Neural cell (in vitro differentiated cells): Measurements from ENCODE around the gene SPTLC2. TPM values are rescaled to one million over a fixed set of nuclear protein-coding genes. Genes with fewer than 3 reads are reported as not detected.
"Not testable (repeated sequence)": the region's sequence is repeated elsewhere in the genome, so short reads cannot be mapped to it uniquely, and the experiment has no call there.

Experiments
- H2AFZ ChIP-seq: fragments of 200-600, 300-800 bp; sonication (generic), shearing (Covaris generic); 2 replicates; pipeline ENCODE4 v1.6.0; 2014; ENCODE audit warnings: low read depth, mild to moderate bottlenecking, antibody characterized with exemption, low read length, moderate library complexity
- H3F3A ChIP-seq: fragments of 200-600 bp; shearing (Covaris generic); 2 replicates; pipeline ENCODE4 v1.6.1; 2016; ENCODE audit warnings: mild to moderate bottlenecking, moderate library complexity, mixed read lengths, antibody characterized with exemption, low read length; ENCODE audit not compliant: insufficient read depth, poor library complexity, severe bottlenecking
- H3K27ac ChIP-seq: fragments of 200-600, 300-800 bp; sonication (generic), shearing (Covaris generic); 2 replicates; pipeline ENCODE4 v1.5.1; 2014; ENCODE audit warnings: mild to moderate bottlenecking, low read length, moderate library complexity
- H3K27me3 ChIP-seq: fragments of 300-800, 200-600 bp; sonication (generic), shearing (Covaris generic); 2 replicates; pipeline ENCODE4 v1.6.0; 2014; ENCODE audit warnings: mild to moderate bottlenecking, low read depth, low read length, moderate library complexity; ENCODE audit not compliant: insufficient read depth
- H3K36me3 ChIP-seq: fragments of 300-800, 200-600 bp; sonication (generic), shearing (Covaris generic); 2 replicates; pipeline ENCODE4 v1.5.1; 2014; ENCODE audit warnings: mild to moderate bottlenecking, antibody characterized with exemption, low read length, moderate library complexity; ENCODE audit not compliant: insufficient read depth
- H3K4me2 ChIP-seq: fragments of 300-800, 200-600 bp; sonication (generic), shearing (Covaris generic); 2 replicates; pipeline ENCODE4 v1.6.0; 2014; ENCODE audit warnings: mild to moderate bottlenecking, low read length
- H3K4me3 ChIP-seq: fragments of 300-800, 200-600 bp; sonication (generic), shearing (Covaris generic); 2 replicates; pipeline ENCODE4 v1.5.1; 2014; ENCODE audit warnings: mild to moderate bottlenecking, low read length, moderate library complexity
- H3K79me2 ChIP-seq: fragments of 200-600 bp; shearing (Covaris generic); replicated peaks from 2 replicates; pipeline ENCODE4 v1.6.0; 2014; ENCODE audit warnings: mild to moderate bottlenecking, low read length, moderate library complexity; ENCODE audit not compliant: insufficient read depth
- H3K9ac ChIP-seq: fragments of 300-800, 200-600 bp; sonication (generic), shearing (Covaris generic); 2 replicates; pipeline ENCODE4 v1.6.1; 2016; ENCODE audit warnings: mild to moderate bottlenecking, low read length, mixed read lengths
- H3K9me2 ChIP-seq: fragments of 200-600 bp; shearing (Covaris generic); 2 replicates; pipeline ENCODE4 v1.6.1; 2016; ENCODE audit warnings: mild to moderate bottlenecking, low read length, mixed read lengths; ENCODE audit not compliant: insufficient read depth
- H3K9me3 ChIP-seq: fragments of 200-600, 300-800 bp; sonication (generic), shearing (Covaris generic); 2 replicates; pipeline ENCODE4 v1.6.1; 2016; ENCODE audit warnings: mild to moderate bottlenecking, mixed run types, low read length, moderate library complexity, mixed read lengths
- H4K20me1 ChIP-seq: fragments of 200-600 bp; shearing (Covaris generic); 2 replicates; pipeline ENCODE4 v1.6.1; 2016; ENCODE audit warnings: mild to moderate bottlenecking, mixed run types; ENCODE audit not compliant: insufficient read depth
- CTCF ChIP-seq: fragments of 450-650 bp; IDR thresholded peaks from 2 replicates; pipeline ENCODE4 v1.5.1; 2014; ENCODE audit warnings: antibody characterized with exemption, mild to moderate bottlenecking, moderate library complexity; ENCODE audit not compliant: poor library complexity, severe bottlenecking
- EP300 ChIP-seq: fragments of 450-650 bp; conservative IDR thresholded peaks from 2 replicates; pipeline ENCODE4 v1.6.1; 2014; ENCODE audit warnings: antibody characterized with exemption, mild to moderate bottlenecking, moderate library complexity; ENCODE audit not compliant: poor library complexity, severe bottlenecking
- EZH2 ChIP-seq: fragments of 200-600, 300-800 bp; shearing (Covaris generic), sonication (generic); IDR thresholded peaks from 2 replicates; pipeline ENCODE4 v1.6.1; 2014; ENCODE audit warnings: antibody characterized with exemption, low read length, borderline replicate concordance, mild to moderate bottlenecking; ENCODE audit not compliant: insufficient read depth, poor library complexity, severe bottlenecking
- MXI1 ChIP-seq: fragments of 450-650 bp; conservative IDR thresholded peaks from 2 replicates; pipeline ENCODE4 v1.6.1; 2014; ENCODE audit warnings: antibody characterized with exemption, mild to moderate bottlenecking; ENCODE audit not compliant: poor library complexity, severe bottlenecking
- POLR2AphosphoS5 ChIP-seq: IDR thresholded peaks from 2 replicates; pipeline ENCODE4 v1.6.1; 2012
- RAD21 ChIP-seq: fragments of 450-650 bp; conservative IDR thresholded peaks from 2 replicates; pipeline ENCODE4 v1.6.1; 2014; ENCODE audit warnings: antibody characterized with exemption, mild to moderate bottlenecking, moderate library complexity
- SMC3 ChIP-seq: fragments of 450-650 bp; conservative IDR thresholded peaks from 2 replicates; pipeline ENCODE4 v1.6.1; 2014; ENCODE audit warnings: antibody characterized with exemption, mild to moderate bottlenecking, moderate library complexity; ENCODE audit not compliant: poor library complexity
- TAF1 ChIP-seq: IDR thresholded peaks from 2 replicates; pipeline ENCODE4 v1.6.1; 2012; ENCODE audit warnings: low read depth
- polyA plus RNA-seq: library from polyadenylated mRNA; depleted of rRNA; stranded (reverse); fragments of >200 nt; gene quantifications from 2 replicates; pipeline ENCODE4 v1.2.3, GENCODE V29; 2014
- TF ChIP-seq, protein P1 (sequence below): IDR thresholded peaks from 2 replicates; pipeline ENCODE4 v1.6.1; 2012; ENCODE audit warnings: borderline replicate concordance

The SPTLC2 gene
- polyA plus RNA-seq, 1 donor from 2014 or later = 15.1 TPM

DNA sequence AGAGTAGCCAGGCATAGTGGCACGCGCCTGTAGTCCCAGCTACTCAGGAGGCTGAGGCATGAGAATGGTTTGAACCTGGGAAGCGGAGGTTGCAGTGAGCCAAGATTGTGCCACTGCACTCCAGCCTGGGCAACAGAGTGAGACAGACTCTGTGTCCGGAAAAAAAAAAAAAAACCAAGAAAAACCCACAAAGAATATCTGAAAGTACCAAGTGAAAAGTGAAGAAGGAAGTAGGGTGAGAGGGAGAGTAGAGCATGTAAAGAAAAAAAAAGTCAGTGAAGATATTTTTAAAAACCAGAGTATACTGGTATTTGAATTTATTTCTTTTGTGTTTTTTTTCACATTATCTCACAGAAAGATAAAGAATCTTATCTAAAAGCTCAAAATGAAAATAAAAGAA is 74.5 kb downstream of the SPTLC2 start:
- H2AFZ ChIP-seq = no peak overlapping the region
- no peaks in the 10 kb centered on the region for H3K36me3 ChIP-seq
- no peak overlapping the region for H3K27ac ChIP-seq

DNA sequence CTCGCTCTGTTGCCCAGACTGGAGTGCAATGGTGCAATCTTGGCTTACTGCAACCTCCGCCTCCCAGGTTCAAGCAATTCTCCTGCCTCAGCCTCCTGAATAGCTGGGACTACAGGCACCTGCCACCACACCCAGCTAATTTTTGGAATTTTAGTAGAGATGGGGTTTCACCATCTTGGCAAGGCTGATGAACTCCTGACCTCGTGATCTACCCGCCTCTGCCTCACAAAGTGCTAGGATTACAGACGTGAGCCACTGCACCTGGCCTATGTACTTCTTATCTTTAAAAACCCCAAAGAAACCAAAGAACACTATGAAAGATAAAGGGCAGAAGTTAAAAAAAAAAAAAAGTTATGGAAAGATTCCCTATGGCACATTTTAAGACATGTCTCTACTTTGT is 79.5 kb downstream of the SPTLC2 start:
- not testable (repeated sequence) for H3K9me3 ChIP-seq, H3K4me3 ChIP-seq, H3K9me2 ChIP-seq, H3K27ac ChIP-seq, H2AFZ ChIP-seq, H3K79me2 ChIP-seq, H3K9ac ChIP-seq, H3F3A ChIP-seq, H3K4me2 ChIP-seq, H3K27me3 ChIP-seq, H4K20me1 ChIP-seq, H3K36me3 ChIP-seq

More for the DNA sequence above, 74.5 kb downstream of the SPTLC2 start:
- H3K9me2 ChIP-seq = no peaks in the 10 kb centered on the region
- H3K4me3 ChIP-seq = no peak overlapping the region
- no peak overlapping the region for H3K9ac ChIP-seq
- TF ChIP-seq RAD21 = no peak
- no peak for TF ChIP-seq TAF1
- no peak for TF ChIP-seq EP300
- TF ChIP-seq POLR2AphosphoS5 = no peak
- TF ChIP-seq, protein P1, sequence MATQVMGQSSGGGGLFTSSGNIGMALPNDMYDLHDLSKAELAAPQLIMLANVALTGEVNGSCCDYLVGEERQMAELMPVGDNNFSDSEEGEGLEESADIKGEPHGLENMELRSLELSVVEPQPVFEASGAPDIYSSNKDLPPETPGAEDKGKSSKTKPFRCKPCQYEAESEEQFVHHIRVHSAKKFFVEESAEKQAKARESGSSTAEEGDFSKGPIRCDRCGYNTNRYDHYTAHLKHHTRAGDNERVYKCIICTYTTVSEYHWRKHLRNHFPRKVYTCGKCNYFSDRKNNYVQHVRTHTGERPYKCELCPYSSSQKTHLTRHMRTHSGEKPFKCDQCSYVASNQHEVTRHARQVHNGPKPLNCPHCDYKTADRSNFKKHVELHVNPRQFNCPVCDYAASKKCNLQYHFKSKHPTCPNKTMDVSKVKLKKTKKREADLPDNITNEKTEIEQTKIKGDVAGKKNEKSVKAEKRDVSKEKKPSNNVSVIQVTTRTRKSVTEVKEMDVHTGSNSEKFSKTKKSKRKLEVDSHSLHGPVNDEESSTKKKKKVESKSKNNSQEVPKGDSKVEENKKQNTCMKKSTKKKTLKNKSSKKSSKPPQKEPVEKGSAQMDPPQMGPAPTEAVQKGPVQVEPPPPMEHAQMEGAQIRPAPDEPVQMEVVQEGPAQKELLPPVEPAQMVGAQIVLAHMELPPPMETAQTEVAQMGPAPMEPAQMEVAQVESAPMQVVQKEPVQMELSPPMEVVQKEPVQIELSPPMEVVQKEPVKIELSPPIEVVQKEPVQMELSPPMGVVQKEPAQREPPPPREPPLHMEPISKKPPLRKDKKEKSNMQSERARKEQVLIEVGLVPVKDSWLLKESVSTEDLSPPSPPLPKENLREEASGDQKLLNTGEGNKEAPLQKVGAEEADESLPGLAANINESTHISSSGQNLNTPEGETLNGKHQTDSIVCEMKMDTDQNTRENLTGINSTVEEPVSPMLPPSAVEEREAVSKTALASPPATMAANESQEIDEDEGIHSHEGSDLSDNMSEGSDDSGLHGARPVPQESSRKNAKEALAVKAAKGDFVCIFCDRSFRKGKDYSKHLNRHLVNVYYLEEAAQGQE = no peak
- no peak for TF ChIP-seq CTCF
- TF ChIP-seq MXI1 = no peak
- no peak for TF ChIP-seq EZH2
- TF ChIP-seq SMC3 = no peak
- no peaks in the 10 kb centered on the region for H3K27me3 ChIP-seq
- H3K9me3 ChIP-seq = no peaks in the 10 kb centered on the region
- no peaks in the 10 kb centered on the region for H3K79me2 ChIP-seq
- no peaks in the 10 kb centered on the region for H4K20me1 ChIP-seq
- H3F3A ChIP-seq = no peaks in the 10 kb centered on the region
- no peak overlapping the region for H3K4me2 ChIP-seq

GRCh38 chr14:77531071-77531470 is 85.4 kb downstream of the SPTLC2 start:
- no peaks in the 10 kb centered on the region for H3K9me3 ChIP-seq
- no peaks in the 10 kb centered on the region for H3K9me2 ChIP-seq
- H3K4me3 ChIP-seq = no peak overlapping the region
- H3K27ac ChIP-seq = no peak overlapping the region
- H4K20me1 ChIP-seq = no peaks in the 10 kb centered on the region
- no peaks in the 10 kb centered on the region for H3K27me3 ChIP-seq
- H3K36me3 ChIP-seq = no peaks in the 10 kb centered on the region
- no peak overlapping the region for H3K9ac ChIP-seq
- no peaks in the 10 kb centered on the region for H3K79me2 ChIP-seq
- H3F3A ChIP-seq = no peaks in the 10 kb centered on the region
- H3K4me2 ChIP-seq = no peak overlapping the region
- TF ChIP-seq, protein P1 = no peak
- no peak for TF ChIP-seq EP300
- TF ChIP-seq MXI1 = no peak
- no peak for TF ChIP-seq RAD21
- no peak for TF ChIP-seq POLR2AphosphoS5
- no peak for TF ChIP-seq EZH2
- no peak for TF ChIP-seq SMC3
- no peak for TF ChIP-seq TAF1
- TF ChIP-seq CTCF = no peak
- H2AFZ ChIP-seq = no peak overlapping the region
